SK-N-SH treated with all-trans-retinoic acid at 6 μM for 48 hours (cell line): Measurements from ENCODE around the gene SLAIN1.

Source experiments
- RARB ChIP-seq: fragments of 250-450 bp; sonication (Bioruptor Pico); IDR thresholded peaks from 2 replicates; pipeline ENCODE4 v1.8.0; 2021; ENCODE audit warnings: mild to moderate bottlenecking, moderate library complexity
- TCF4 ChIP-seq: fragments of 250-450 bp; sonication (Bioruptor Pico); IDR thresholded peaks from 2 replicates; pipeline ENCODE4 v1.8.0; 2021; ENCODE audit warnings: mild to moderate bottlenecking, moderate library complexity, borderline replicate concordance

GRCh38 chr13:77784515-77784914 is 87.0 kb downstream of the SLAIN1 start:
- TF ChIP-seq TCF4 (CRISPR knock-in tag) (no peak), RARB (CRISPR knock-in tag) (no peak)
